ENCODE measurements around the gene PRR33. TPM values are rescaled to one million over a fixed set of nuclear protein-coding genes. Genes with fewer than 3 reads are reported as not detected.

PRR33 gene
- total RNA-seq, 1 experiment from 2014 or later = not detected

- no peaks in the 10 kb centered on the region for H3K36me3 ChIP-seq (ENCODE audit: control insufficient read depth, insufficient read depth, low read length)
- DNase-seq (ENCODE audit: low read depth, low spot score) (no peak), ATAC-seq (no peak)
- H3K27ac ChIP-seq (ENCODE audit: low read length) = no peak overlapping the region
- no peak overlapping the region for H3K4me3 ChIP-seq (ENCODE audit: low read depth in 2 of 2, low read length in 2 of 2)
- no peaks in the 10 kb centered on the region for H3K4me1 ChIP-seq (ENCODE audit: control insufficient read depth, insufficient read depth, low read length)
- in situ Hi-C loops (cut with HindIII; ENCODE audit: low pct_unique_long_range_greater_than_20kb, low sequenced_read_pairs) (no loop called here), intact Hi-C loops (cut with micrococcal nuclease; ENCODE audit: unreplicated experiment) (no loop called here)
- no peak for TF ChIP-seq TCF7L2 (IDR thresholded peaks at IDR 0.05; ENCODE audit: low read depth, low read length)
- TF ChIP-seq, protein P1, sequence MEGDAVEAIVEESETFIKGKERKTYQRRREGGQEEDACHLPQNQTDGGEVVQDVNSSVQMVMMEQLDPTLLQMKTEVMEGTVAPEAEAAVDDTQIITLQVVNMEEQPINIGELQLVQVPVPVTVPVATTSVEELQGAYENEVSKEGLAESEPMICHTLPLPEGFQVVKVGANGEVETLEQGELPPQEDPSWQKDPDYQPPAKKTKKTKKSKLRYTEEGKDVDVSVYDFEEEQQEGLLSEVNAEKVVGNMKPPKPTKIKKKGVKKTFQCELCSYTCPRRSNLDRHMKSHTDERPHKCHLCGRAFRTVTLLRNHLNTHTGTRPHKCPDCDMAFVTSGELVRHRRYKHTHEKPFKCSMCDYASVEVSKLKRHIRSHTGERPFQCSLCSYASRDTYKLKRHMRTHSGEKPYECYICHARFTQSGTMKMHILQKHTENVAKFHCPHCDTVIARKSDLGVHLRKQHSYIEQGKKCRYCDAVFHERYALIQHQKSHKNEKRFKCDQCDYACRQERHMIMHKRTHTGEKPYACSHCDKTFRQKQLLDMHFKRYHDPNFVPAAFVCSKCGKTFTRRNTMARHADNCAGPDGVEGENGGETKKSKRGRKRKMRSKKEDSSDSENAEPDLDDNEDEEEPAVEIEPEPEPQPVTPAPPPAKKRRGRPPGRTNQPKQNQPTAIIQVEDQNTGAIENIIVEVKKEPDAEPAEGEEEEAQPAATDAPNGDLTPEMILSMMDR (IDR thresholded peaks at IDR 0.05) = no peak
- TF ChIP-seq SIN3A (IDR thresholded peaks at IDR 0.05; ENCODE audit: borderline replicate concordance, insufficient read depth, low read depth, low read length) = no peak
- TF ChIP-seq REST (IDR thresholded peaks at IDR 0.05; ENCODE audit: insufficient read depth in 1 of 2, low read depth in 2 of 2, low read length in 1 of 2) = no peak
- TF ChIP-seq POLR2AphosphoS5 (IDR thresholded peaks at IDR 0.05; ENCODE audit: low read depth, low read length) = no peak
- POLR2A ChIA-PET = no interaction called here
- CTCF ChIA-PET = no interaction called here
- no TSS peak for BruUV-seq (replicated peaks)
- peaks cover 5% of the 10 kb centered on the region; the same call in 1 of the 2 replicates for H3K27me3 ChIP-seq (ENCODE audit: control insufficient read depth, insufficient read depth, low read length)
- H3K9me3 ChIP-seq (ENCODE audit: control insufficient read depth, insufficient read depth, low read depth, low read length) = no peaks in the 10 kb centered on the region
Observed at GRCh38 chr11:1896468-1896867, 4.8 kb upstream of the PRR33 start.

- no TSS peak for BruUV-seq (replicated peaks)
- intact Hi-C loops (cut with micrococcal nuclease; ENCODE audit: unreplicated experiment) = no loop called here
- in situ Hi-C loops (cut with HindIII; ENCODE audit: low pct_unique_long_range_greater_than_20kb, low sequenced_read_pairs) = no loop called here
Observed at GRCh38 chr11:1894759-1895158, 3.1 kb upstream of the PRR33 start.

More at GRCh38 chr11:1894759-1895158, 3.1 kb upstream of the PRR33 start:
- Histone ChIP-seq H3K27ac (ENCODE audit: low read length) (no peak overlapping the region), H3K4me3 (ENCODE audit: low read depth in 2 of 2, low read length in 2 of 2) (no peak overlapping the region), H3K4me1 (ENCODE audit: control insufficient read depth, insufficient read depth, low read length) (no peaks in the 10 kb centered on the region), H3K9me3 (ENCODE audit: control insufficient read depth, insufficient read depth, low read depth, low read length) (no peaks in the 10 kb centered on the region), H3K36me3 (ENCODE audit: control insufficient read depth, insufficient read depth, low read length) (no peaks in the 10 kb centered on the region), H3K27me3 (ENCODE audit: control insufficient read depth, insufficient read depth, low read length) (peaks cover 5% of the 10 kb centered on the region; the same call in 1 of the 2 replicates)
- ChIA-PET POLR2A (no interaction called here), CTCF (interaction anchor here (0.6 kb wide), 1 partner anchor 62 kb away, joined by 9 read pairs; no protein-coding TSS in a partner anchor)
- ATAC-seq (no peak), DNase-seq (ENCODE audit: low read depth, low spot score) (no peak)
- TF ChIP-seq REST (IDR thresholded peaks at IDR 0.05; ENCODE audit: insufficient read depth in 1 of 2, low read depth in 2 of 2, low read length in 1 of 2) (no peak), SIN3A (IDR thresholded peaks at IDR 0.05; ENCODE audit: borderline replicate concordance, insufficient read depth, low read depth, low read length) (no peak), POLR2AphosphoS5 (IDR thresholded peaks at IDR 0.05; ENCODE audit: low read depth, low read length) (no peak), TCF7L2 (IDR thresholded peaks at IDR 0.05; ENCODE audit: low read depth, low read length) (no peak)
- TF ChIP-seq, protein P1 (IDR thresholded peaks at IDR 0.05) = no peak

Data from Panc1 (cell line).